IMR-90 (cell line): ENCODE data around the gene SCARF1.

Experiments used
- CHD1 ChIP-seq: IDR thresholded peaks from 2 replicates; pipeline ENCODE4 v1.6.1; 2012; ENCODE audit warnings: low read depth, low read length, improper control_type of control experiment
- FOS ChIP-seq: fragments of 150-350 bp; IDR thresholded peaks from 2 replicates; pipeline ENCODE4 v1.6.1; 2016; ENCODE audit warnings: low read depth, low read length
- MAZ ChIP-seq: IDR thresholded peaks from 2 replicates; pipeline ENCODE4 v1.6.1; 2012; ENCODE audit warnings: low read depth, mild to moderate bottlenecking, low read length, improper control_type of control experiment, moderate library complexity, borderline replicate concordance
- POLR2A ChIP-seq: IDR thresholded peaks from 2 replicates; pipeline ENCODE4 v1.6.1; 2012; ENCODE audit warnings: mild to moderate bottlenecking, low read depth, low read length
- RAD21 ChIP-seq: IDR thresholded peaks from 2 replicates; pipeline ENCODE4 v1.6.1; 2012; ENCODE audit warnings: low read length, improper control_type of control experiment
- RCOR1 ChIP-seq: IDR thresholded peaks from 2 replicates; pipeline ENCODE4 v1.6.1; 2012; ENCODE audit warnings: mild to moderate bottlenecking, low read length, improper control_type of control experiment; ENCODE audit not compliant: insufficient replicate concordance
- RFX5 ChIP-seq: IDR thresholded peaks from 2 replicates; pipeline ENCODE4 v1.8.0; 2012; ENCODE audit warnings: low read depth, mild to moderate bottlenecking, low read length, moderate library complexity
- TF ChIP-seq, protein P1 (sequence below): conservative IDR thresholded peaks from 2 replicates; pipeline ENCODE4 v1.5.1; 2012; ENCODE audit warnings: mild to moderate bottlenecking, low read depth, low read length, improper control_type of control experiment
- TF ChIP-seq, protein P2 (sequence below): fragments of 150-350 bp; IDR thresholded peaks from 2 replicates; pipeline ENCODE4 v1.6.1; 2016; ENCODE audit warnings: low read depth, mild to moderate bottlenecking, low read length, moderate library complexity, borderline replicate concordance

DNA sequence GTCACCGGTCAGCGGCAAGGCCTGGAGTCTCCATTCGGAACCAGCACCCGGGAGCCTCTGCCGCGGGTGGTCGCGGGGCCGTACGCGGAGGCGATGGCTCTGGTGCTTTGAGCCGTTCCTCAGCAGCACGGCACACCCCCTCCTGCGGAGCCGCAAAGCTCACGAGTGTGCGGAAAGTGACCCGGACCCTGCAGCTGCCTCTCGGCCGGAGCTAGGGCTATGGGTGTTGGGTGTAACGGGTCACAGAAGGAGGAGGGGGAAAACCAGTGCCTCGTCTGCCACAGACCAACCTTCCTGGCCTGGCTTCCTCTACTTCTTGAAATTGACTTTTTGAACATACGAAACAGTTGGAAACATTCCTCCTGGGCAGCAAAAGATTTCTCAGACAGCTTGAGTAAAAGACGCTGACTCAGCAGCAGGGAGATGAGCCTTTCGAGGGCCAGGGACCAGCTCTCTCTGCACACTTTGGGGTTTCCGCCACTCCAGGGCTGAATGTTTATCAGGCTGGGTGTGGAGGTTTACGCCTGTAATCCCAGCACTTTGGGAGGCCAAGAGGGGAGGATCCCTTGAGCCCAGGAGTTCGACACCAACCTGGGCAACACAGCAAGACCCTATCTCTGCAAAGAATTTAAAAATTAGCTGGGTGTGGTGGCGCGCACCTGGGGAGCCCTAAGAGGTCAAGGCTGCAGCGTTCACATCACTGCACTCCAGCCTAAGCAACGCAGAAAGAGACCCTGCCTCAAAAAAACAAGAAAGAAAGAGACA lies 56.5 kb downstream of the SCARF1 start:
- TF ChIP-seq POLR2A: no peak
- TF ChIP-seq MAZ: no peak
- TF ChIP-seq, protein P1, sequence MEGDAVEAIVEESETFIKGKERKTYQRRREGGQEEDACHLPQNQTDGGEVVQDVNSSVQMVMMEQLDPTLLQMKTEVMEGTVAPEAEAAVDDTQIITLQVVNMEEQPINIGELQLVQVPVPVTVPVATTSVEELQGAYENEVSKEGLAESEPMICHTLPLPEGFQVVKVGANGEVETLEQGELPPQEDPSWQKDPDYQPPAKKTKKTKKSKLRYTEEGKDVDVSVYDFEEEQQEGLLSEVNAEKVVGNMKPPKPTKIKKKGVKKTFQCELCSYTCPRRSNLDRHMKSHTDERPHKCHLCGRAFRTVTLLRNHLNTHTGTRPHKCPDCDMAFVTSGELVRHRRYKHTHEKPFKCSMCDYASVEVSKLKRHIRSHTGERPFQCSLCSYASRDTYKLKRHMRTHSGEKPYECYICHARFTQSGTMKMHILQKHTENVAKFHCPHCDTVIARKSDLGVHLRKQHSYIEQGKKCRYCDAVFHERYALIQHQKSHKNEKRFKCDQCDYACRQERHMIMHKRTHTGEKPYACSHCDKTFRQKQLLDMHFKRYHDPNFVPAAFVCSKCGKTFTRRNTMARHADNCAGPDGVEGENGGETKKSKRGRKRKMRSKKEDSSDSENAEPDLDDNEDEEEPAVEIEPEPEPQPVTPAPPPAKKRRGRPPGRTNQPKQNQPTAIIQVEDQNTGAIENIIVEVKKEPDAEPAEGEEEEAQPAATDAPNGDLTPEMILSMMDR: no peak
- no peak for TF ChIP-seq RAD21
- TF ChIP-seq, protein P2, sequence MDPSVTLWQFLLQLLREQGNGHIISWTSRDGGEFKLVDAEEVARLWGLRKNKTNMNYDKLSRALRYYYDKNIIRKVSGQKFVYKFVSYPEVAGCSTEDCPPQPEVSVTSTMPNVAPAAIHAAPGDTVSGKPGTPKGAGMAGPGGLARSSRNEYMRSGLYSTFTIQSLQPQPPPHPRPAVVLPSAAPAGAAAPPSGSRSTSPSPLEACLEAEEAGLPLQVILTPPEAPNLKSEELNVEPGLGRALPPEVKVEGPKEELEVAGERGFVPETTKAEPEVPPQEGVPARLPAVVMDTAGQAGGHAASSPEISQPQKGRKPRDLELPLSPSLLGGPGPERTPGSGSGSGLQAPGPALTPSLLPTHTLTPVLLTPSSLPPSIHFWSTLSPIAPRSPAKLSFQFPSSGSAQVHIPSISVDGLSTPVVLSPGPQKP: no peak
- no peak for TF ChIP-seq RCOR1
- no peak for TF ChIP-seq RFX5
- TF ChIP-seq FOS: no peak
- TF ChIP-seq CHD1: no peak
